Lower leg skin (tissue), 4 donors: ENCODE measurements around the gene PDE8B. TPM values are rescaled to one million over a fixed set of nuclear protein-coding genes. Genes with fewer than 3 reads are reported as not detected.
"Not testable (repeated sequence)": the region's sequence is repeated elsewhere in the genome, so short reads cannot be mapped to it uniquely, and the experiment has no call there.

Experiments used
- DNase-seq, 2 donors: peaks; one replicate each; pipeline ENCODE4 v3.0.0-alpha.2; 2019; ENCODE audit warnings: low spot score in 2 of 2
- H3K4me3 ChIP-seq: fragments of 200-600 bp; sonication (generic); 2 replicates; pipeline ENCODE4 v1.5.1; 2017; ENCODE audit warnings: mild to moderate bottlenecking, low read depth; ENCODE audit not compliant: poor library complexity, severe bottlenecking
- POLR2A ChIP-seq, 2 donors: fragments of 450-650 bp; IDR thresholded peaks; one replicate each; pipeline ENCODE4 v1.6.1; 2016 to 2017; ENCODE audit warnings: antibody characterized with exemption in 2 of 2, mild to moderate bottlenecking in 1 of 2, moderate library complexity in 1 of 2
- WGBS, 2 donors: methylation state at CpG; one replicate each; pipeline ENCODE4 v1.1.5; 2018; 5-methylcytosine and 5-hydroxymethylcytosine counted together
- intact Hi-C: fragments of 100-400 bp; cut with DNase I; formaldehyde crosslinking; loops from one replicate; pipeline ENCODE4 v1.15.0; 2023; ENCODE audit warnings: low total_unique reads
- total RNA-seq, 4 donors: library from RNA; depleted of rRNA; stranded (reverse); fragments of >200 nt; gene quantifications; one replicate each; pipeline ENCODE4 v1.1.0, GENCODE V29; 2016
- TF ChIP-seq, protein P1 (sequence below), 3 donors: fragments of 450-650 bp; IDR thresholded peaks; one replicate each; pipeline ENCODE4 v1.5.1; 2016; ENCODE audit warnings: antibody characterized with exemption in 3 of 3, mild to moderate bottlenecking in 3 of 3, moderate library complexity in 2 of 3

Gene PDE8B
- total RNA-seq, 4 donors from 2014 or later = 2.3 to 4.5 (median 2.6) TPM

DNA sequence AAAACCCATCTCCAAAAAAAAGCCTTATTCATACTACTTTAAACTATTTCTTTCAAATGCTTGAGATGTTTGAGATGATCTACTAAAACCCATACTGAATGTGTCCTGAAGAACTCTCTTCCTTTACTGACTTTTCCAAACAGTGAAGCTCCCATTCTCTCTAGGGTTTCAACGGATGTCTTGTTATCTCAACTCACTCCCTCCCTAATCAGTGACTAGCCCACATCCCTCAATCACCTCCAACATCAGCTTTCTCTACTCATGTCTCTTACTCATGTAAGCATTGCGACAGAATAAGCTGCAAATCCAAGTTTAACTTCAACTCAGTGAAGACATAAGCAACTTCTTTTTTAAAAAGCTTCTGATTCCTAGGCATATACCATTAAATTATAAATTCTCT lies 239.5 kb downstream of the PDE8B start:
- TF ChIP-seq, protein P1, sequence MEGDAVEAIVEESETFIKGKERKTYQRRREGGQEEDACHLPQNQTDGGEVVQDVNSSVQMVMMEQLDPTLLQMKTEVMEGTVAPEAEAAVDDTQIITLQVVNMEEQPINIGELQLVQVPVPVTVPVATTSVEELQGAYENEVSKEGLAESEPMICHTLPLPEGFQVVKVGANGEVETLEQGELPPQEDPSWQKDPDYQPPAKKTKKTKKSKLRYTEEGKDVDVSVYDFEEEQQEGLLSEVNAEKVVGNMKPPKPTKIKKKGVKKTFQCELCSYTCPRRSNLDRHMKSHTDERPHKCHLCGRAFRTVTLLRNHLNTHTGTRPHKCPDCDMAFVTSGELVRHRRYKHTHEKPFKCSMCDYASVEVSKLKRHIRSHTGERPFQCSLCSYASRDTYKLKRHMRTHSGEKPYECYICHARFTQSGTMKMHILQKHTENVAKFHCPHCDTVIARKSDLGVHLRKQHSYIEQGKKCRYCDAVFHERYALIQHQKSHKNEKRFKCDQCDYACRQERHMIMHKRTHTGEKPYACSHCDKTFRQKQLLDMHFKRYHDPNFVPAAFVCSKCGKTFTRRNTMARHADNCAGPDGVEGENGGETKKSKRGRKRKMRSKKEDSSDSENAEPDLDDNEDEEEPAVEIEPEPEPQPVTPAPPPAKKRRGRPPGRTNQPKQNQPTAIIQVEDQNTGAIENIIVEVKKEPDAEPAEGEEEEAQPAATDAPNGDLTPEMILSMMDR (IDR thresholded peaks at IDR 0.05) = no peak
- no peak for TF ChIP-seq POLR2A (IDR thresholded peaks at IDR 0.05)
- DNase-seq = no peak

DNA sequence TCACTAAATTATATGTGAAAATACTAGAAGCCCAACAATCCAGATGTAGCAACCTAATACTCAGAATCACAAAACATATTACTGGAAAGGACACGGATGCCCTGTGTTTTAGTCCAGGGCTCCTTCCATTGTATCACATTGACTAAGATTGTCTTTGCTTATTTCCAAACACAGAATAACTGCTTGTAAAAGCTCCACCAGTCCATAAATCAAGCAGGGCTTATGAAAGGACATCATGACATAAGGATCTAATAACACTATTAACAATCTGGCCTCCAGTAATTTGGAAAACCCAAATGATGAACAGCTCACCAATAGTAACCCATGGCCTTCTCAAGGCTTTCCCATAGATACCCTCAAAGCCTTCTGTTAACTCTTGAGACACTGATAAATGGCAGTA lies 241.9 kb downstream of the PDE8B start:
- no peak for DNase-seq
- no peak for TF ChIP-seq POLR2A (IDR thresholded peaks at IDR 0.05)
- TF ChIP-seq, protein P1 (IDR thresholded peaks at IDR 0.05) = no peak
- intact Hi-C loops = no loop called here
- H3K4me3 ChIP-seq = no peak overlapping the region
- WGBS, 2 donors = 68 to 72% methylated on average over 1 of the region's 1 CpG

More for the DNA sequence above, 239.5 kb downstream of the PDE8B start:
- intact Hi-C loops = no loop called here
- no peak overlapping the region for H3K4me3 ChIP-seq
- WGBS, 2 donors = 44 to 79% methylated on average over 2 of the region's 2 CpGs

DNA sequence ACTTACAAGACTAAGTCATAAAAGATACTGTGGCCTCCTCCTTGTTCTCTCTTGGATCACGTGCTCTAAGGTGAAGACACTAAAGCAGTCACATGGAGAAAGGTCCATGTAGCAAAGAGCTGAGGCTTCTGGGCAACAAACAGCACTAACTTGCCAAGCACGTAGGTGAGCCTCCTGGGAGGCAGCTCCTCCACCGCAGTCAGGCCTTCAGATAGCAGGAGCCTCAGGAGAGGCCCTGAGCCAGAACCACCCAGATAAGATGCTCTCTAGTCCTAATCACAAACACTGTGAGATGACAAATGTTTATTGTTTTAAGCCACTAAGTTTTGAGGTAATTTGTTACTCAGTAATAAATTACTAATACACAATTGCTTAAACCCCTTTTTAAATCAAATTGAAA lies 243.6 kb downstream of the PDE8B start:
- H3K4me3 ChIP-seq = no peak overlapping the region
- no peak for DNase-seq
- intact Hi-C loops = no loop called here
- WGBS, 2 donors = 92 to 98% methylated on average over 3 of the region's 3 CpGs
- TF ChIP-seq, protein P1 (IDR thresholded peaks at IDR 0.05) = no peak
- TF ChIP-seq POLR2A (IDR thresholded peaks at IDR 0.05) = no peak

DNA sequence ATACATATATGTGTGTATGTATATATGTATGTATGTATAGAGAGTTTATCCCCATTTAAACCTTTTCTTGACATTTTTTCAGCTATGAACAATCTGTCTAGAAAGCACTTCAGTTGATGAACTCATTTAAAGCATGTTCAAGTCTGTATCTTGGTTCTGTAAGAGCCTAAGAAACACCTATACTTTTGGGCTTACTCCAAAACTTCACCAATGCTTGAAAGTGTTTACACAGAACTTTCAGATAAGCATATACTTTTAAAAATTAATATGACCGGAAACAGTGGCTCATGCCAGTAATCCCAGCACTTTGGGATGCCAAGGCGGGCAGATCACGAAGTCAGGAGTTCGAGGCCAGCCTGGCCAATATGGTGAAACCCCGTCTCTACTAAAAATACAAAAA lies 250.8 kb downstream of the PDE8B start:
- intact Hi-C loops = no loop called here
- TF ChIP-seq POLR2A (IDR thresholded peaks at IDR 0.05) = no peak
- TF ChIP-seq, protein P1 (IDR thresholded peaks at IDR 0.05) = no peak
- 96 to 97% methylated on average over 5 of the region's 5 CpGs for WGBS, 2 donors
- no peak overlapping the region for H3K4me3 ChIP-seq
- DNase-seq = no peak

- H3K4me3 ChIP-seq = no peak overlapping the region
- WGBS, 2 donors = 96 to 98% methylated on average over 1 of the region's 1 CpG
- intact Hi-C loops = no loop called here
- TF ChIP-seq POLR2A (IDR thresholded peaks at IDR 0.05) = no peak
- DNase-seq = no peak
Observed at GRCh38 chr5:77463905-77464304, 253.4 kb downstream of the PDE8B start.

- WGBS, 2 donors = 93 to 96% methylated on average over 3 of the region's 3 CpGs
- DNase-seq, intact Hi-C loops, H3K4me3 ChIP-seq: not testable (repeated sequence)
Observed at GRCh38 chr5:77468875-77469274, 258.4 kb downstream of the PDE8B start.

DNA sequence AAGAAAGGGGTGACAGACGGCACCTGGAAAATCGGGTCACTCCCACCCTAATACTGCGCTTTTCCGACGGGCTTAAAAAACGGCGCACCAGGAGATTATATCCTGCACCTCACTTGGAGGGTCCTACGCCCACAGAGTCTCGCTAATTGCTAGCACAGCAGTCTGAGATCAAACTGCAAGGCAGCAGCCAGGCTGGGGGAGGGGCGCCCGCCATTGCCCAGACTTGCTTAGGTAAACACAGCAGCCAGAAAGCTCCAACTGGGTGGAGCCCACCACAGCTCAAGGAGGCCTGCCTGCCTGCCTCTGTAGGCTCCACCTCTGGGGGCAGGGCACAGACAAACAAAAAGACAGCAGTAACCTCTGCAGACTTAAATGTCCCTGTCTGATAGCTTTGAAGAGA lies 264.6 kb downstream of the PDE8B start:
- whole genome bisulfite sequencing, 2 donors = 98 to 99% methylated on average over 11 of the region's 11 CpGs
- DNase-seq, H3K4me3 ChIP-seq, intact Hi-C loops: not testable (repeated sequence)

Other genes with a start within 250 kb of the PDE8B start
- gene AGGF1, start 180.3 kb upstream of the PDE8B start, total RNA-seq = 10 to 100 TPM; 15.0 to 25.0 (median 22.4) TPM
- 1 to 10 TPM; 1.1 to 5.6 (median 3.6) TPM for gene ZBED3, start 123.4 kb upstream of the PDE8B start, total RNA-seq